ENCODE measurements around the gene CREBBP. TPM values are rescaled to one million over a fixed set of nuclear protein-coding genes. Genes with fewer than 3 reads are reported as not detected.

Gene CREBBP
- total RNA-seq, 6 donors from 2014 or later: 54.1 to 175 (median 99.2) TPM

- Histone ChIP-seq H3K9me3 (no peaks in the 10 kb centered on the region), H3K27ac (no peak overlapping the region), H3K36me3 (peaks cover 0 to 3% (median 0%) of the 10 kb centered on the region in 4 donors), H3K4me1 (peaks cover 26 to 41% (median 40%) of the 10 kb centered on the region in 4 donors), H3K4me3 (no peak overlapping the region), H3K27me3 (no peaks in the 10 kb centered on the region)
- WGBS, 2 donors: 85 to 92% methylated on average over 7 of the region's 7 CpGs
- no peak for ATAC-seq (ENCODE audit: low FRiP score in 2 of 2)
- no peak for DNase-seq
- no peak for TF ChIP-seq CTCF (IDR thresholded peaks at IDR 0.05)
- no peak for TF ChIP-seq POLR2AphosphoS5 (IDR thresholded peaks at IDR 0.05)
- TF ChIP-seq POLR2A (IDR thresholded peaks at IDR 0.05): no peak
- no peak for TF ChIP-seq EP300 (IDR thresholded peaks at IDR 0.05)
Measured at GRCh38 chr16:3800019-3800418, 80.5 kb downstream of the CREBBP start.

GRCh38 chr16:3799354-3799753, 81.2 kb downstream of the CREBBP start:
- TF ChIP-seq POLR2A (IDR thresholded peaks at IDR 0.05) (no peak), EP300 (IDR thresholded peaks at IDR 0.05) (no peak), CTCF (IDR thresholded peaks at IDR 0.05) (no peak), POLR2AphosphoS5 (IDR thresholded peaks at IDR 0.05) (no peak)
- Histone ChIP-seq H3K27ac (no peak overlapping the region), H3K4me1 (peaks cover 19 to 38% (median 34%) of the 10 kb centered on the region in 4 donors), H3K36me3 (peaks cover 0 to 3% (median 0%) of the 10 kb centered on the region in 4 donors), H3K9me3 (no peaks in the 10 kb centered on the region), H3K4me3 (no peak overlapping the region), H3K27me3 (no peaks in the 10 kb centered on the region)
- DNase-seq (no peak), ATAC-seq (ENCODE audit: low FRiP score in 2 of 2) (no peak)
- 53 to 59% methylated on average over 1 of the region's 1 CpG for WGBS, 2 donors

- Histone ChIP-seq H3K4me1 (peaks cover 16 to 36% (median 32%) of the 10 kb centered on the region in 4 donors), H3K9me3 (no peaks in the 10 kb centered on the region), H3K36me3 (peaks cover 0 to 3% (median 0%) of the 10 kb centered on the region in 4 donors), H3K27ac (no peak overlapping the region), H3K27me3 (no peaks in the 10 kb centered on the region), H3K4me3 (no peak overlapping the region)
- TF ChIP-seq POLR2A (IDR thresholded peaks at IDR 0.05): no peak
- TF ChIP-seq POLR2AphosphoS5 (IDR thresholded peaks at IDR 0.05): no peak
- no peak for TF ChIP-seq CTCF (IDR thresholded peaks at IDR 0.05)
- TF ChIP-seq EP300 (IDR thresholded peaks at IDR 0.05): no peak
- DNase-seq (no peak), ATAC-seq (ENCODE audit: low FRiP score in 2 of 2) (no peak)
- WGBS, 2 donors: 85 to 92% methylated on average over 8 of the region's 8 CpGs
Measured at GRCh38 chr16:3798838-3799237, 81.7 kb downstream of the CREBBP start.

- Histone ChIP-seq H3K27me3 (no peaks in the 10 kb centered on the region), H3K9me3 (no peaks in the 10 kb centered on the region), H3K27ac (no peak overlapping the region), H3K4me3 (no peak overlapping the region), H3K36me3 (peaks cover 0 to 3% (median 2%) of the 10 kb centered on the region in 4 donors), H3K4me1 (peaks cover 16 to 42% (median 30%) of the 10 kb centered on the region in 4 donors)
- no peak for TF ChIP-seq CTCF (IDR thresholded peaks at IDR 0.05)
- TF ChIP-seq EP300 (IDR thresholded peaks at IDR 0.05): no peak
- TF ChIP-seq POLR2A (IDR thresholded peaks at IDR 0.05): no peak
- TF ChIP-seq POLR2AphosphoS5 (IDR thresholded peaks at IDR 0.05): no peak
- DNase-seq: no peak
- ATAC-seq (ENCODE audit: low FRiP score in 2 of 2): no peak
- 47 to 50% methylated on average over 10 of the region's 10 CpGs for WGBS, 2 donors
Measured at GRCh38 chr16:3797904-3798811, 82.4 kb downstream of the CREBBP start.

Data from upper lobe of left lung (tissue), 6 donors.